ENCODE data around the gene NRF1.

GRCh38 chr7:129610709-129611245 lies 743 bp upstream of the NRF1 start:
- TF ChIP-seq CTCF (IDR thresholded peaks at IDR 0.05) (no peak), POLR2A (IDR thresholded peaks at IDR 0.05) (no peak)

Measured in adrenal gland (tissue), 5 donors.